ENCODE measurements around the gene ATF5. TPM values are rescaled to one million over a fixed set of nuclear protein-coding genes. Genes with fewer than 3 reads are reported as not detected.
A peak's percentile ranks its signal among the peaks of the same experiment; 100 is the strongest.
"Not testable (repeated sequence)": the region's sequence is repeated elsewhere in the genome, so short reads cannot be mapped to it uniquely, and the experiment has no call there.

Gene ATF5
- polyA plus RNA-seq, 3 donors: 5.8 to 22.1 (median 6.0) TPM

GRCh38 chr19:49956115-49956495, 27.1 kb downstream of the ATF5 start:
- Histone ChIP-seq H3K4me3 (replicated peaks in 1 of 3; ENCODE audit: low read depth in 2 of 3, low read length in 3 of 3) (no peak overlapping the region), H3K79me2 (ENCODE audit: insufficient read depth, low read length) (no peaks in the 10 kb centered on the region), H3K9ac (ENCODE audit: insufficient read depth, low read length, poor library complexity, severe bottlenecking) (no peak overlapping the region), H3K27ac (ENCODE audit: low read depth in 1 of 2, low read length in 2 of 2) (no peak overlapping the region), H2AFZ (ENCODE audit: insufficient read depth, low read depth, low read length, poor library complexity, severe bottlenecking) (no peak overlapping the region), H4K20me1 (ENCODE audit: insufficient read depth, low read length) (no peaks in the 10 kb centered on the region), H3K27me3 (ENCODE audit: control insufficient read depth in 2 of 2, insufficient read depth in 2 of 2, low read length in 2 of 2) (no peaks in the 10 kb centered on the region), H3K4me2 (replicated peaks; ENCODE audit: extremely low read depth, low read length, poor library complexity, severe bottlenecking) (no peak overlapping the region), H3K9me3 (replicated peaks in 1 of 2; ENCODE audit: control insufficient read depth in 1 of 2, insufficient read depth in 1 of 2, low read length in 2 of 2) (no peaks in the 10 kb centered on the region), H3K4me1 (ENCODE audit: control insufficient read depth in 1 of 2, insufficient read depth in 2 of 2, low read length in 2 of 2) (peaks cover 55 to 57% of the 10 kb centered on the region in 2 donors), H3K36me3 (replicated peaks in 1 of 2; ENCODE audit: control insufficient read depth in 1 of 2, insufficient read depth in 2 of 2, low read length in 2 of 2) (no peaks in the 10 kb centered on the region)
- H3K4me3 Mint-ChIP-seq: no peak overlapping the region
- peaks cover 0 to 1% (median 0%) of the 10 kb centered on the region in 7 donors for H3K9me3 Mint-ChIP-seq
- H3K27me3 Mint-ChIP-seq (ENCODE audit: low read depth in 3 of 3): peaks cover 6 to 7% (median 7%) of the 10 kb centered on the region in 3 donors
- TF ChIP-seq CTCF (IDR thresholded peaks at IDR 0.05): no peak
- intact Hi-C loops (cut with micrococcal nuclease): no loop called here
- peaks cover 58% of the 10 kb centered on the region for H3K4me1 Mint-ChIP-seq
- no peak for DNase-seq
- H3K27ac Mint-ChIP-seq: no peak overlapping the region
- 93% methylated on average over 6 of the region's 9 CpGs for WGBS (ENCODE audit: insufficient coverage)
- no peaks in the 10 kb centered on the region for H3K36me3 Mint-ChIP-seq

GRCh38 chr19:49957262-49957915, 28.4 kb downstream of the ATF5 start:
- Histone ChIP-seq H3K4me2 (replicated peaks; ENCODE audit: extremely low read depth, low read length, poor library complexity, severe bottlenecking) (no peak overlapping the region), H3K79me2 (ENCODE audit: insufficient read depth, low read length) (no peaks in the 10 kb centered on the region), H3K4me3 (replicated peaks in 1 of 3; ENCODE audit: low read depth in 2 of 3, low read length in 3 of 3) (no peak overlapping the region), H3K4me1 (ENCODE audit: control insufficient read depth in 1 of 2, insufficient read depth in 2 of 2, low read length in 2 of 2) (peaks cover 49 to 54% of the 10 kb centered on the region in 2 donors), H2AFZ (ENCODE audit: insufficient read depth, low read depth, low read length, poor library complexity, severe bottlenecking) (no peak overlapping the region), H3K27me3 (ENCODE audit: control insufficient read depth in 2 of 2, insufficient read depth in 2 of 2, low read length in 2 of 2) (no peaks in the 10 kb centered on the region), H3K27ac (ENCODE audit: low read depth in 1 of 2, low read length in 2 of 2) (no peak overlapping the region), H4K20me1 (ENCODE audit: insufficient read depth, low read length) (no peaks in the 10 kb centered on the region), H3K36me3 (replicated peaks in 1 of 2; ENCODE audit: control insufficient read depth in 1 of 2, insufficient read depth in 2 of 2, low read length in 2 of 2) (no peaks in the 10 kb centered on the region), H3K9me3 (replicated peaks in 1 of 2; ENCODE audit: control insufficient read depth in 1 of 2, insufficient read depth in 1 of 2, low read length in 2 of 2) (no peaks in the 10 kb centered on the region), H3K9ac (ENCODE audit: insufficient read depth, low read length, poor library complexity, severe bottlenecking) (no peak overlapping the region)
- Mint-ChIP-seq H3K36me3 (no peaks in the 10 kb centered on the region), H3K27me3 (ENCODE audit: low read depth in 3 of 3) (peaks cover 3 to 6% (median 6%) of the 10 kb centered on the region in 3 donors), H3K9me3 (peaks cover 0 to 1% (median 0%) of the 10 kb centered on the region in 7 donors), H3K4me3 (no peak overlapping the region), H3K4me1 (peaks cover 54% of the 10 kb centered on the region), H3K27ac (no peak overlapping the region)
- 96% methylated on average over 10 of the region's 10 CpGs for WGBS (ENCODE audit: insufficient coverage)
- intact Hi-C loops (cut with micrococcal nuclease): no loop called here
- no peak for TF ChIP-seq CTCF (IDR thresholded peaks at IDR 0.05)
- DNase-seq: no peak

- H3K27me3 Mint-ChIP-seq (ENCODE audit: low read depth in 3 of 3); H3K27ac ChIP-seq (ENCODE audit: low read depth in 1 of 2, low read length in 2 of 2); intact Hi-C loops (cut with micrococcal nuclease); H3K9me3 Mint-ChIP-seq; H3K9me3 ChIP-seq (replicated peaks in 1 of 2; ENCODE audit: control insufficient read depth in 1 of 2, insufficient read depth in 1 of 2, low read length in 2 of 2); H3K4me2 ChIP-seq (replicated peaks; ENCODE audit: extremely low read depth, low read length, poor library complexity, severe bottlenecking); H3K27me3 ChIP-seq (ENCODE audit: control insufficient read depth in 2 of 2, insufficient read depth in 2 of 2, low read length in 2 of 2); H3K9ac ChIP-seq (ENCODE audit: insufficient read depth, low read length, poor library complexity, severe bottlenecking); H3K36me3 ChIP-seq (replicated peaks in 1 of 2; ENCODE audit: control insufficient read depth in 1 of 2, insufficient read depth in 2 of 2, low read length in 2 of 2); H3K4me3 ChIP-seq (replicated peaks in 1 of 3; ENCODE audit: low read depth in 2 of 3, low read length in 3 of 3); H3K79me2 ChIP-seq (ENCODE audit: insufficient read depth, low read length); H4K20me1 ChIP-seq (ENCODE audit: insufficient read depth, low read length); DNase-seq; H3K27ac Mint-ChIP-seq; H2AFZ ChIP-seq (ENCODE audit: insufficient read depth, low read depth, low read length, poor library complexity, severe bottlenecking); H3K36me3 Mint-ChIP-seq: not testable (repeated sequence)
- H3K4me1 ChIP-seq (ENCODE audit: control insufficient read depth in 1 of 2, insufficient read depth in 2 of 2, low read length in 2 of 2): peaks cover 41 to 46% of the 10 kb centered on the region in 2 donors
- H3K4me1 Mint-ChIP-seq: peaks cover 47% of the 10 kb centered on the region
- WGBS (ENCODE audit: insufficient coverage): 78% methylated on average over 6 of the region's 9 CpGs
- H3K4me3 Mint-ChIP-seq: peak overlapping the region in 1 of 2 donors; percentile 56
Measured at GRCh38 chr19:49958144-49958543, 29.1 kb downstream of the ATF5 start.

All from CD14-positive monocyte (primary cell).